Measurements from ENCODE around the gene ARID1A. TPM values are rescaled to one million over a fixed set of nuclear protein-coding genes. Genes with fewer than 3 reads are reported as not detected.
A peak's percentile ranks its signal among the peaks of the same experiment; 100 is the strongest.

Gene ARID1A
- total RNA-seq, 1 donor, result 22.8 TPM

- Histone ChIP-seq H2AFZ (ENCODE audit: low read length) (no peak overlapping the region), H3K27ac (ENCODE audit: low read depth, low read length) (peak overlapping the region; percentile 53), H4K20me1 (ENCODE audit: insufficient read depth, low read length) (peaks cover 41% of the 10 kb centered on the region), H3K4me2 (ENCODE audit: insufficient read depth, low read length) (peak overlapping the region; percentile 98), H3K79me2 (ENCODE audit: insufficient read depth, low read length) (peaks cover 56% of the 10 kb centered on the region), H3K9me3 (ENCODE audit: low read depth, low read length) (no peaks in the 10 kb centered on the region), H3K27me3 (ENCODE audit: insufficient read depth, low read length) (no peaks in the 10 kb centered on the region), H3K4me1 (ENCODE audit: insufficient read depth, low read length) (peaks cover 56% of the 10 kb centered on the region), H3K4me3 (ENCODE audit: insufficient read depth, low read length) (peak overlapping the region; percentile 79), H3K36me3 (ENCODE audit: insufficient read depth, low read length) (no peaks in the 10 kb centered on the region)
- peak; percentile 89 for DNase-seq (ENCODE audit: insufficient read length, low spot score, missing footprints)
- no peak for TF ChIP-seq CTCF (IDR thresholded peaks at IDR 0.05; ENCODE audit: extremely low read depth, low read depth, low read length)
These were observed 1.0 kb downstream of the ARID1A start for GRCh38 chr1:26696654-26697430.

- Histone ChIP-seq H3K27ac (ENCODE audit: low read depth, low read length) (peak overlapping the region; percentile 72), H3K79me2 (ENCODE audit: insufficient read depth, low read length) (peaks cover 62% of the 10 kb centered on the region), H3K9me3 (ENCODE audit: low read depth, low read length) (no peaks in the 10 kb centered on the region), H3K27me3 (ENCODE audit: insufficient read depth, low read length) (no peaks in the 10 kb centered on the region), H3K4me3 (ENCODE audit: insufficient read depth, low read length) (peak overlapping the region; percentile 79), H3K4me1 (ENCODE audit: insufficient read depth, low read length) (peaks cover 63% of the 10 kb centered on the region), H3K36me3 (ENCODE audit: insufficient read depth, low read length) (no peaks in the 10 kb centered on the region), H4K20me1 (ENCODE audit: insufficient read depth, low read length) (peaks cover 48% of the 10 kb centered on the region), H3K4me2 (ENCODE audit: insufficient read depth, low read length) (peak overlapping the region; percentile 98), H2AFZ (ENCODE audit: low read length) (no peak overlapping the region)
- TF ChIP-seq CTCF (IDR thresholded peaks at IDR 0.05; ENCODE audit: extremely low read depth, low read depth, low read length), result no peak
- peak; percentile 50 for DNase-seq (ENCODE audit: insufficient read length, low spot score, missing footprints)
These were observed 1.7 kb downstream of the ARID1A start for GRCh38 chr1:26697431-26697977.

- H3K9me3 ChIP-seq (ENCODE audit: low read depth, low read length), result no peaks in the 10 kb centered on the region
- TF ChIP-seq CTCF (IDR thresholded peaks at IDR 0.05; ENCODE audit: extremely low read depth, low read depth, low read length), result no peak
- peaks cover 69% of the 10 kb centered on the region for H3K79me2 ChIP-seq (ENCODE audit: insufficient read depth, low read length)
- peaks cover 70% of the 10 kb centered on the region for H3K4me1 ChIP-seq (ENCODE audit: insufficient read depth, low read length)
- peak overlapping the region; percentile 79 for H3K4me3 ChIP-seq (ENCODE audit: insufficient read depth, low read length)
- H3K4me2 ChIP-seq (ENCODE audit: insufficient read depth, low read length), result peak overlapping the region; percentile 98
- no peaks in the 10 kb centered on the region for H3K36me3 ChIP-seq (ENCODE audit: insufficient read depth, low read length)
- H3K27ac ChIP-seq (ENCODE audit: low read depth, low read length), result peak overlapping the region; percentile 72
- no peak overlapping the region for H2AFZ ChIP-seq (ENCODE audit: low read length)
- peaks cover 55% of the 10 kb centered on the region for H4K20me1 ChIP-seq (ENCODE audit: insufficient read depth, low read length)
- DNase-seq (ENCODE audit: insufficient read length, low spot score, missing footprints), result peak; percentile 98
- H3K27me3 ChIP-seq (ENCODE audit: insufficient read depth, low read length), result no peaks in the 10 kb centered on the region
These were observed 2.4 kb downstream of the ARID1A start for GRCh38 chr1:26697978-26698849.

Data from osteoblast (primary cell).